Stimulated activated CD8-positive, alpha-beta memory T cell treated with anti-CD3 and anti-CD28 coated beads, Interleukin-15, amount 100 ng/mL, for 1 hour (primary cell): ENCODE data around the gene KRTAP3-2.
"Not testable (repeated sequence)": the region's sequence is repeated elsewhere in the genome, so short reads cannot be mapped to it uniquely, and the experiment has no call there.

ENCODE experiments used
- DNase-seq: peaks from one replicate; pipeline ENCODE4 v3.0.0-alpha.2; 2020; ENCODE audit warnings: low read depth

The KRTAP3-2 gene

DNA sequence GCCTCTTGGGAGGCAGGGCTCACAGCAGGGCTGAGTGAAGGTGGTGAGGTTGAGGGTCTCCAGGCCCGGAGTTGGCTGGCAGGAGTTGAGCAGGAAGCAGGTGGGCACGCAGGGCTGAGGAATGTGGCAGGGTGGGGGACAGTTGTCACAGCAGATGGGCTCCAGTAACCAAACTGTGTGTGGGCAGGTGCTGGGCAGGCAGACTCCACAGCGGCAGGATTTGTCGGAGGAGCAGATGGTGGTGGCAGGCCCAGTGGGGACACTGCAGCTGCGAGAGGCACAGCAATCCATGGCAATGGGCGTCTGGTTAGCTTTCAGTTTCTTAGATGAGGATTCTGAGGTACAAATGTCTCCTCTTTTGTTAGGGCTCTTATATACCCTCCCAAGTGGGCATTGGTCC, at the start of gene KRTAP3-2:
Gene KRTAP3-2, minus strand, starts transcription at position 344 of the 400 bp plus-strand sequence. Its CDS starts 53 bp downstream, at position 291.
- DNase-seq = not testable (repeated sequence)

DNA sequence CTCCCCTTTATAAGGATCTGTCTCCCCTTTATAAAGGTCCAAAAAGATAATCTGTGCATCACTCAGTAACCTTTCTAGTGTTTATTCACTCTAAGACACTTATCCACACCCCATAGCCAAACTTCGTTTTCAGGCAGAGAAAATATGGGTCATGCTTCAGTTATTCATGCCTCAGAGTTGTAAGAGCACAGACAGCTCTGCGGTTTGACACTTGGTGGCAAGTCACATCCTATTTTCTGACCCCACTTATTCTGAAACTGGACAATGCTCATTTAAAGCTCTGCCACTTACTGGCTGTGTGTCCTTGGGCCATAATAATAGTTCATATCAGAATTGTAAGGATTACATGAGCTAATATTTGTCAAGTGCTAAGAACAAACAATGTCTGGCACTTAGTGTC, 49.4 kb upstream of the KRTAP3-2 start:
- no peak for DNase-seq

DNA sequence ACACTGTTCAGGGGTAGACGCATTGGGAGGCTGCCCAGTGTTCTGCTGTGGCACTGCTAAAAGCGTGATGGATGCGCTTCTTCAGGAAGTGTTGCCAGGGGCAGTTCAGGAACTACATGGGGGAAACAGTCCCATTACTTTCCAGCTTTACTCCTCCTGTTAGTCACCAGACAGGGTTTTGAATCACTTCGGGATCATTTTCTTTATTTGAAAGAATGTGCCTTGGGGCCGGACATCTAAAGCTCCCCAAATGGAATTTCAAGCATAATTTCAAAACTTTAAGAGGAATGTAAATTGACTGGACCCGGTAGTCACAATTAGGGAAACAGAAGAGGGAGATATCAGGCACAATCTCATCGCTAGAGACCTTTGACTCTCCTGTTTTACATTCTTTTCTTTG, 48.7 kb upstream of the KRTAP3-2 start:
- no peak for DNase-seq

DNA sequence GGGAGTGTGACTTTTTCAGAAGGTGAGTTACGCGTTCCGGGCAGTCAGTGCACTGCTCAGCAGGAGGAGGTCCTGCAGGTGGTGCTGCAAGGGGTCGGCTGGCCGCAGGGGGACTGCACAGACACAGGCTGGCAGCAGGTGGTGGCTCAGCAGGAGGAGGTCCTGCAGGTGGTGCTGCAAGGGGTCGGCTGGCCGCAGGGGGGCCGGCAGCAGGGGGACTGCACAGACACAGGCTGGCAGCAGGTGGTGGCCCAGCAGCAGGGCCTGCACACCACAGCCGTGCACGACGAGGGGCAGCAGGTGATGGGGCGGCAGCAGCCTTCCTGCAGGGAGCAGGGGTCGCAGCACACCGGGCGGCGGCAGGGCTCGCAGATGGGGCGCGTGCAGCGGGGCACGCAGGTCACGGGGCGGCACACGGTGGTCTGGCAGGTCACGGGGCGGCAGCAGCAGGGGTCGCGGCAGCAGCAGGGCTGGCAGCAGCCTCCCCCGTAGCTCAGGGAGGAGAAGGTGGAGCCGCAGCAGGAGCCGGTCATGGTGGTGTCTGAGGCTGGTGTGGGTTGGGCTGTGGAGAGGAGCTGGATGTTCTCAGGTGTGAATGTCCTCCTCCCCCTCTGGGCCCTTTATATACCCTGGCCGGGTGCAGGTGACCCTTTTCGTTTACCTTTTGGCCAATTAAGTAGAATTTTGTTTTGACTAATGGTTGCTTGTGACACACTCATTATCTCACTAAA, 47.2 kb upstream of the KRTAP3-2 start, which contains the start of gene KRTAP2-1:
Gene KRTAP2-1, minus strand, starts transcription at position 582 of the 731 bp plus-strand sequence. Its CDS starts 49 bp downstream, at position 533.
- DNase-seq = not testable (repeated sequence)

DNA sequence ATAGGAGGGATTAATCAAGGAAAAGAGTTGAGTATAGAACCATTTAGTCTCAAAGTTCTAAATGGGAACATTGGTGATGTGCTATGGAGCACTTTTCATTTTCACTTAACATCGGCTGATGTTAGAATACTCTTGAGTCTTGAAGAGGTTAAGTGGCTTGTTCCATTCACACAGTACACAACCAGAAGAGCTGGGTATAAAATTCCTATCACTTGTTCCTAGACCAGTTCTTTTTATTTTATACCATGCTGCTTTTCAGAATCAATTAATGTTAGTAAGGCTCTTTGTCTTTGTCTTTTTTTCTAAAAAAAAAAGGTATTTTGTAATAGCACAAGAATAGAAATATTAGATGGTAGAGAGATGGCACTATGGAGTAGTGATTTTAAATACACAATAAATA, 43.2 kb upstream of the KRTAP3-2 start:
- no peak for DNase-seq

DNA sequence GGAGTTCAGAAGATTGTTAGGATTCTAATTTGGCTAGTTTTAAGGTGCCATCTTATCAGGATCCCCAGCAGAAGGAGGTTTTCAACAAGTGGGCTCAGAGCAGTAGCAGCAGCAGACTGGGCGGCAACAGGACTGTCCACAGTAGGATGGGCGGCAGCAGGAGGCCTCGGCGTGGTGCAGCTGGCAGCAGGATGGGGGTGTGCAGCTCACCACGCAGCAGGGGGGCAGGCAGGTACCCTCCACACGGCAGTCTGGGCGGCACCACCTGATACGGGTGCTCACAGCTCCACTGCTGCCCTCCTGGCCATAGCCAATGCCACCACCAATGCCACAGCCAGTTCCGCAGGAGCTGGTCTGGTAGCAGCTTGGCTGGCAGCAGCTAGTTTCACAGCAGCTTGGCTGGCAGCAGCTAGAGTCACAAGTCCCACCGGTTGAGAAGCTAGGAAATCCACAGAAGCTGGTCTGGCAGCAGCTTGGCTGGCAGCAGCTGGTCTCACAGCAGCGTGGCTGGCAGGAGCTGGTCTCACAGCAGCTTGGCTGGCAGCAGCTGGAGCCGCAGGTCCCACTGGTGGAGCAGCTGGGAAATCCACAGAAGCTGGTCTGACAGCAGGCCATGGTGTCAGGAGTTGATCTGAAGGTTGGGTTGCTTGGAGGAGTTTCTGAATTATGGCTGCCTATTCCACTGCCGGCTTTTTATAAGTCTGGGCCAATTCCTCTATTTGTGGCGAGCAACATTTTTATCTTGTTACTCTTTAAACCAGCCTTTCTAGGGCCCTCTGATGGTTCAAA, 41.3 kb upstream of the KRTAP3-2 start, which contains the start of gene KRTAP1-1:
Gene KRTAP1-1, minus strand, starts transcription at position 668 of the 789 bp plus-strand sequence. Its CDS starts 53 bp downstream, at position 615.
- DNase-seq = not testable (repeated sequence)

DNA sequence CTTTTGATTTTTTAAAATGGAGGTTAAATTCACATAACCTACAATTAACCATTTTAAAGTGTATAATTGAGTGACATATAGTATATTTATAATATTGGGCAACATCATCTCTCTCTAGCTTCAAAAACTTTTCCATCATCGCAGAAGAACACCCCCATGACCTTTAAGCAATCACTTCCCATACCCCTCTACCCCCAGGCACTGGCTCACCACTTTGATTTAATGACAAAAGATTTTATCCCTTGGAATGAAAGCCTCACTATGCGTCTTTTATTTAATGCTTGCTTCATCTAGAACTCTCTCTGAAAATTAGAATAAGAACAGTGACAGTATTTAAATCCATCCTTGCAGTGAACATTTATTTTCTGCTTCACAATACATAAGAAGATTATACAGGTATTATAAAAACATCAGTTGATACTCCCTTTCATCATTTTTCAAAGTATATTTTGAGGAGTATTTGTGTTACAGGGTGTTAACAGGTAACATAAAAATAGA, 38.2 kb upstream of the KRTAP3-2 start:
- DNase-seq = no peak

DNA sequence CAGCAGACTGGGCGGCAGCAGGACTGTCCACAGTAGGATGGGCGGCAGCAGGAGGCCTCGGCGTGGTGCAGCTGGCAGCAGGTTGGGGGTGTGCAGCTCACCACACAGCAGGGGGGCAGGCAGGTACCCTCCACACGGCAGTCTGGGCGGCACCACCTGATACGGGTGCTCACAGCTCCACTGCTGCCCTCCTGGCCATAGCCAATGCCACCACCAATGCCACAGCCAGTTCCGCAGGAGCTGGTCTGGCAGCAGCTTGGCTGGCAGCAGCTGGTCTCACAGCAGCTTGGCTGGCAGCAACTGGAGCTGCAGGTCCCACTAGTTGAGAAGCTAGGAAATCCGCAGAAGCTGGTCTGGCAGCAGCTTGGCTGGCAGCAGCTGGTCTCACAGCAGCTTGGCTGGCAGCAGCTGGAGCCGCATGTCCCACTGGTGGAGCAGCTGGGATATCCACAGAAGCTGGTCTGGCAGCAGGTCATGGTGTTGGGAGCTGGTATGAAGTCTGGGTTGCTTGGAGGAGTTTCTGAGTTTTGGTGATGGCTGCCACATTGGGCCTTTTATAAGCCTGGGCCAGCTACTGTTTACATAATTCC, 34.7 kb upstream of the KRTAP3-2 start, which contains the start of gene KRTAP1-3:
Gene KRTAP1-3, minus strand, starts transcription at position 529 of the 590 bp plus-strand sequence. Its CDS starts 53 bp downstream, at position 476.
- DNase-seq = not testable (repeated sequence)

DNA sequence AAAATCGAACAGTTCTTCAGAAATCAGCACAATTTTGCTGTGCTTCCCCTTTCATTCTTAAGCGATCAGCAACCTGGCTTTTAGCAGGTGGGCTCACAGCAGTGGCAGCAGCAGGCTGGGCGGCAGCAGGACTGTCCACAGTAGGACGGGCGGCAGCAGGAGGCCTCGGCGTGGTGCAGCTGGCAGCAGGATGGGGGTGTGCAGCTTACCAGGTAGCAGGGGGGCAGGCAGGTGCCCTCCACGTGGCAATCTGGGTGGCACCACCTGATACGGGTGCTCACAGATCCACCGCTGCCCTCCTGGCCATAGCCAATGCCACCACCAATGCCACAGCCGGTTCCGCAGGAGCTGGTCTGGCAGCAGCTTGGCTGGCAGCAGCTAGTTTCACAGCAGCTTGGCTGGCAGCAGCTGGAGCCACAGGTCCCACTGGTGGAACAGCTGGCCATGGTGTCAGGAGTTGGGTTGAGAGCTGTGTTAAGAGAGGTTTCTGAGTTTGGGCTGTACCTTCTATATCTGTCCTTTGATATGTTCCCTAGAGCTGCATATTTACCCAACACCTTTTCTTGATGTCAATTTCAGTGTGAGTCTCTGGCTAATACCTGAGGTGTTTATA, 30.0 kb upstream of the KRTAP3-2 start, which contains the start of gene KRTAP1-4:
Gene KRTAP1-4, minus strand, starts transcription at position 563 of the 613 bp plus-strand sequence. Its CDS starts 117 bp downstream, at position 446.
- no peak for DNase-seq

DNA sequence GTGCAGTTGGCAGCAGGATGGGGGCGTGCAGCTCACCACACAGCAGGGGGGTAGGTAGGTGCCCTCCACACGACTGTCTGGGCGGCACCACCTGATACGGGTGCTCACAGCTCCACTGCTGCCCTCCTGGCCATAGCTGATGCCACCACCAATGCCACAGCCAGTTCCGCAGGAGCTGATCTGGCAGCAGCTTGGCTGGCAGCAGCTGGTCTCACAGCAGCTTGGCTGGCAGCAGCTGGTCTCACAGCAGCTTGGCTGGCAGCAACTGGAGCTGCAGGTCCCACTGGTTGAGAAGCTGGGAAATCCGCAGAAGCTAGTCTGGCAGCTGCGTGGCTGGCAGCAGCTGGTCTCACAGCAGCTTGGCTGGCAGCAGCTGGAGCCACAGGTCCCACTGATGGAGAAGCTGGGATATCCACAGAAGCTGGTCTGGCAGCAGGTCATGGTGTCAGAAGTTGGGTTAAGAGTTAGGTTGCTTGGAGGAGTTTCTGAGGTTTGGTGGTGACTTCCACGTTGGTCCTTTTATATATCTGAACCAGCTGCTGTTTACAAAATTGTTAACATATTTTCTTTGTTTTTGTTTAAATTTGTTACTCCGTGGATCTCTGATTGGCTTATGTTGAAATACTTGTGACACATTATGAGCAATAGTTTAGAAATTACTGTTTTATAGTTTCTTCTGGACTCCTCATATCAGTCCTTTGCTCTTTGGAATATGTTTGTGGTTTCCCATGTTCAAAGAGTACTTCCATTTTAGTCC, 27.2 kb upstream of the KRTAP3-2 start, which contains the start of gene KRTAP1-5:
Gene KRTAP1-5, minus strand, starts transcription at position 494 of the 757 bp plus-strand sequence. Its CDS starts 53 bp downstream, at position 441.
- no peak for DNase-seq

DNA sequence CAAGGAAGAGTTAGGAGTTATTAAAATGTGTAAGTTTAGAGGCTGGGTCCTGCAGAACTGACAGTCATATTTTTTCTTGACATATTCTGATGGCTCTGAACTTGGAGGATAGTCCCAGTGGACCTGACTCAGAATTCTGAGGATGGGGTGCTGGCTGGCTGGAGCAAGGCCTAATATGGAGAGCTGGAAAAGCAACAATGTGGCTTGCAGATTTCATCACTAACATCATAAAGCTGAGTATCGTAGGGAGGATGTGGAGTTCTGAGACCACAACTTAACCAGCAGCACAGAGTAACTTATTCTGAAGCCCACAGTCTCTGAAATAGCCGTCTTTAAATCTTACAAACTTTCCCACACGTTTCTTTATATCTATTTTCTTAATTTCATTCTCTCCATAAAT, 25.0 kb upstream of the KRTAP3-2 start:
- DNase-seq = no peak

DNA sequence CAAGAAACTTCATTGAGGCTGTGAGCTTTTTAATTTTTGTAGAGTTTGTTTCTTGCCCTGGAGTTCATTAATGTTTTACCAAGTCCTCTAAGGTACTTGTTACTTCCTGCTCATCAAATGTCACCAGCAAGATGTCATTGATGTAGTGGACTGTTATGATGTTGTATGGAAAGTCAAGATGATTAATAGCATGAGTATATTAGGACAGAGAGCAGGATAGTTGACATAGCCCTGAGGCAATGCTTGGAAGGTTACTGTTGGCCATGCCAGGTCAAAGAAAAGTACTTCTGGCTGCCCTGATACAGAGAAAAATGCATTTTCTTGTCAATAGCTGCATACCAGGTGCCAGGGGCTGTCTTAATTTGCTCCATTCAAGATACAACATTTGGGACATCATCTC, 20.6 kb upstream of the KRTAP3-2 start:
- DNase-seq = no peak

DNA sequence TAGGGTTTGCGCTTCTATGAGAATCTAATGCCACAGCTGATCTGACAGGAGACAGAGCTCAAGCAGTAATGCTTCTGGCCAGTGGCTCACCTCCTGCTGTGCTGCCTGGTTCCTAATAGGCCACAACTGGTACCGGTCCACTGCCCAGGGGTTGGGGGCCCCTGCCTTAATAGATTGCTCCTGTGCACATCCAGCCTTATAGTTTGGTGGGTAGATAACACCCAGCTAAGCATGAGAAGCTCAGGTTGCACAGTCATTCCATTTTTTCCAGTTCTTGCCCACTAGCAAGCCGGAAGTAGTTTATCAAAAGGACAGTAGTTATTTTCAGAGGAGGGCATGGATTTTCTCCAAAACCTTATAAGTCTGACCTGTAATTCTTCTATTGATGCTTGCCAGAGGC, 19.7 kb upstream of the KRTAP3-2 start:
- DNase-seq = no peak

DNA sequence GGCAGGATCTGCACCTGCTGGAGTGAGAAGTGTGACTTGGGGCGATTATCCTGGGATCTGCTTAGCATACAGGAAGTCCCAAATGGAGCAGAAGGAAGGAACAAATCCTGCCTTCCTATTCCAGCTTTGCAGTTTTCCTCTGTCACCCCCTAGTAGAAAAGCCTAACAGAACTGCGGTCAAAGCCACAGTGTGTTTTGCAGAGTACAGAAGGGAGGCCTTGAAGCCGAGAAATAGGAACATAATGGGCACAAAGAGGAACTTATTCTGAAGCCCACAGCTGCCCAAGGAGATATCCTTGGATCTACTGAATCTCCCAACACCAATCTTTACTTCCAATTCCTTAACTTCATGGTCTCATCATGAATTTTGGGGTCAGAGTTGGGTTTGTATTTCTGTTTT, 18.8 kb upstream of the KRTAP3-2 start:
- DNase-seq = no peak

DNA sequence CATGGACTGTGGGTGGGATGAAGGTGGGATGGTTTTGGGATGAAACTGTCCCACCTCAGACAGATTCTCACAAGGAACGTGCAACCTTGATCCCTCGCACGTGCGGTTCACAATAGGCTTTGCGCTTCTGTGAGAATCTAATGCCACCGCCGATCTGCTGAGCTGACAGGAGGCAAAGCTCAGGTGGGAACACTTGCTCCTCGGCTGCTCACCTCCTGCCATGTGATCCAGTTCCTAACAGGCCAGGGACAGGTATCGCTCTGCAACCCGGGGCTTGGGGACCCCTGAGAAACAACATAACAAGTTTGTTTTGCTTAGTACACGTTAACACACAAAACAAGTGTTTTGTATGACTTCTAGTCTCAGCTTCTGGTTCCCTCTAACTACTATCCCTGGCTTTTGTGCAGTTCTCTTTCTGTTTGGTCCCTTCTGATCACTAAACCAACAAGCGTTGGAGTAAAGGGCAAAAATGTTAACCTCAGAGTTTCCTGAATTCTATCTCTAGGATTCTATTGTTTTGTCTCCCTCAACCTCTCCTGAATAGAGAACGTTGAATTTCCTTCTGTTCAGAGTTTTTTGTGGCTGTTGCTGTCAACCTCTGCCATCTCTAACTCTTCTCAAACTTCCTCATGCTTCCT, 17.0 kb upstream of the KRTAP3-2 start:
- DNase-seq = no peak

DNA sequence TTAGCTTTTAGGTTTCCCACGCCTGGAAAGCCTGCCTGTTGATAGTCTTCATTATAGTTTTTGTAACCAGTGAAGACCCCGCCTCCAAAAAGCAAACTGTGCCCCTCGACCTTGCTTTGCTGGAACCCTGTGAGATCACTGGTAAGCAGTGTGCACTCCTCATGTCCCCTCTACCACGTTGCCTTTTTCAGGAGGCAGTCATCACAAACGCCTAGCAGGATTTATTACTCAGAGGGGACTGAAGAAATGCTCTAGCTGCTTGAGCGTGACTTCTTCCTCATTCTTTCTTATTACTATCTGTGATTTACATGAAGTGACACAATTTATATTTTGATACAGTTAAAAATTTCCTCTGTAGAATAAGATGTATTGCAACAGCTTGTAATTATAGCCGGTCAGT, 15.7 kb upstream of the KRTAP3-2 start:
- DNase-seq = no peak

DNA sequence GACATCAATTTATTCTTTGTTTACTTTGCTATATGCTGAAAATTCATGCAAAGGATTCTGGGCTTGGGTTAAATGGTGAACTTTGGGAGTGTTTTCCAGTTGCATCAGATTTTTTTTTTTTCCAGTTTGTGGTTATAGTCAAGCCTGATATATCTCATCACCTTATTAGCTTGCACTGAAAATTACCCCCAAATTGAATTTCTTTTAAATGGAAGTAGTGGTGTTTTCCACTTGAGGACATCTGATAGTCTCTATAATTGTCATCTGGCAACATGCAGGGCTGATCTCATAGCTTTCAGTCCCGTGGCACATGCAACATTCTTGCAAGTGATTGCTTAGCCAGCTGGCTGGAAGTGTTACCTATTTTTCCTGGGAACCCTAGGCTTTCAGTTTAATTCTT, 13.9 kb upstream of the KRTAP3-2 start:
- DNase-seq = no peak

DNA sequence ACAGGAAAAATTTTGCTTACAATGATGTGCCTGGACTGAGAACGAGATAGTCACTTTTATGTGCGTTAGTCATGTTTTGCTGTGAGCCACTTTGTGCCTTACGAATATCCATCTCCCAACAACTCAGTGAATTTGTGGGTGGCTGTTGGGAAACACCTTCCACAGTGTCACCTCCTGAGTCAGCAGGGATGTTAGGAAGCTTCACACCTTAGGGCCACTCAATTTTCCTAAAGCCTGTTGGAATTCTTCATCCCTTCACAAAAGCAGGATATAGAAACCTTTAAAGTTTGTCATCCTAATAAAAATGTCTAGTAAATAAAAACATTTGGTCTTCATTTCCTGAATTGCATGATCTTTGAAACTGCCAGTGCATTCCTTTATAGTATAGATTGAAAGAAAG, 13.5 kb upstream of the KRTAP3-2 start:
- DNase-seq = no peak

DNA sequence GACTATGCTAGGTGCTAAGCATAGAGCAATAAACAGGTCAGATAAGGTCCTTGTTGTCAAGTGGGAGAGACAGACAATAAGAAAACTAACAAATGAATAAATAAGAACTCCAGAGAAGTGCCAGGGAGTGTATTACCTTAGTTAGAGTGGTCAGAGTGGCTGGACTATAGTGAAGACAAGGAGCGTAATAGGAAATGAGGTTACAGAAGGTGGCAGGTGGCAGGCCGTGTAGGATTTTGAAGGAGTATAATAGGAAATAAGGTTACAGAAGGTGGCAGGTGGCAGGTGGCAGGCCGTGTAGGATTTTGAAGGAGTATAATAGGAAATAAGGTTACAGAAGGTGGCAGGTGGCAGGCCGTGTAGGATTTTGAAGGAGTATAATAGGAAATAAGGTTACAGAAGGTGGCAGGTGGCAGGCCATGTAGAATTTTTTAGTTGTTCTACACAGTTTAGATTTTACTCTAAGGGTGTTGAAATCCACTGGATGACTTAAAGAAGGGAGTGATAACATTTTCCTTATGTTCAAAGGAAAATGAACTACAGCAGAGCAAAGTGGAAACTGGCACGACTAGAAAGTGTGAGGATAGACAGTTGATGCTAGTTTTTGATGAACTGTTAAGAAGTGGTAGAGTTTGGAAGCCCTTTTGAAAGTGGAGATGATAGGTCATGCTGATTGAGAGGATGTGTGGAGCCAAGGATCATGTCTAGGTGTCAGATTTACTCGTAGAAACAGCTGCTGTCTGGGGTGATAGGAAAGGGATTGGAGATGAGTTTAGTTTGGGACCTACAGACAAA, 12.8 kb upstream of the KRTAP3-2 start:
- no peak for DNase-seq
